ENCODE measurements around the gene CHL1. TPM values are rescaled to one million over a fixed set of nuclear protein-coding genes. Genes with fewer than 3 reads are reported as not detected.

The CHL1 gene
- total RNA-seq, 1 donor = 1.8 TPM

GRCh38 chr3:420584-420983, 224.0 kb downstream of the CHL1 start:
- H3K27me3 ChIP-seq (ENCODE audit: insufficient read depth, low read length) = no peaks in the 10 kb centered on the region
- no peaks in the 10 kb centered on the region for H3K4me1 ChIP-seq (ENCODE audit: insufficient read depth, low read length)
- no peak overlapping the region for H3K4me3 ChIP-seq (ENCODE audit: low read length)
- H3K9me3 ChIP-seq (ENCODE audit: low read depth, low read length) = no peaks in the 10 kb centered on the region

GRCh38 chr3:425079-425478, 228.5 kb downstream of the CHL1 start:
- H3K27me3 ChIP-seq (ENCODE audit: insufficient read depth, low read length) = no peaks in the 10 kb centered on the region
- no peak overlapping the region for H3K4me3 ChIP-seq (ENCODE audit: low read length)
- H3K9me3 ChIP-seq (ENCODE audit: low read depth, low read length) = no peaks in the 10 kb centered on the region
- no peaks in the 10 kb centered on the region for H3K4me1 ChIP-seq (ENCODE audit: insufficient read depth, low read length)

- Histone ChIP-seq H3K9me3 (ENCODE audit: low read depth, low read length) (no peaks in the 10 kb centered on the region), H3K4me3 (ENCODE audit: low read length) (no peak overlapping the region), H3K27me3 (ENCODE audit: insufficient read depth, low read length) (no peaks in the 10 kb centered on the region), H3K4me1 (ENCODE audit: insufficient read depth, low read length) (no peaks in the 10 kb centered on the region)
Measured at GRCh38 chr3:426072-426471, 229.5 kb downstream of the CHL1 start.

GRCh38 chr3:427128-427527, 230.6 kb downstream of the CHL1 start:
- no peaks in the 10 kb centered on the region for H3K9me3 ChIP-seq (ENCODE audit: low read depth, low read length)
- H3K4me3 ChIP-seq (ENCODE audit: low read length) = no peak overlapping the region
- no peaks in the 10 kb centered on the region for H3K27me3 ChIP-seq (ENCODE audit: insufficient read depth, low read length)
- H3K4me1 ChIP-seq (ENCODE audit: insufficient read depth, low read length) = no peaks in the 10 kb centered on the region

- Histone ChIP-seq H3K4me3 (ENCODE audit: low read length) (no peak overlapping the region), H3K9me3 (ENCODE audit: low read depth, low read length) (no peaks in the 10 kb centered on the region), H3K27me3 (ENCODE audit: insufficient read depth, low read length) (no peaks in the 10 kb centered on the region), H3K4me1 (ENCODE audit: insufficient read depth, low read length) (no peaks in the 10 kb centered on the region)
Measured at GRCh38 chr3:430186-430585, 233.6 kb downstream of the CHL1 start.

GRCh38 chr3:435161-435560, 238.6 kb downstream of the CHL1 start:
- Histone ChIP-seq H3K4me1 (ENCODE audit: insufficient read depth, low read length) (no peaks in the 10 kb centered on the region), H3K27me3 (ENCODE audit: insufficient read depth, low read length) (no peaks in the 10 kb centered on the region), H3K9me3 (ENCODE audit: low read depth, low read length) (no peaks in the 10 kb centered on the region), H3K4me3 (ENCODE audit: low read length) (no peak overlapping the region)

- no peak overlapping the region for H3K4me3 ChIP-seq (ENCODE audit: low read length)
- H3K4me1 ChIP-seq (ENCODE audit: insufficient read depth, low read length) = no peaks in the 10 kb centered on the region
- H3K27me3 ChIP-seq (ENCODE audit: insufficient read depth, low read length) = no peaks in the 10 kb centered on the region
- no peaks in the 10 kb centered on the region for H3K9me3 ChIP-seq (ENCODE audit: low read depth, low read length)
Measured at GRCh38 chr3:436053-436452, 239.5 kb downstream of the CHL1 start.

- no peaks in the 10 kb centered on the region for H3K9me3 ChIP-seq (ENCODE audit: low read depth, low read length)
- H3K4me1 ChIP-seq (ENCODE audit: insufficient read depth, low read length) = no peaks in the 10 kb centered on the region
- H3K4me3 ChIP-seq (ENCODE audit: low read length) = no peak overlapping the region
- H3K27me3 ChIP-seq (ENCODE audit: insufficient read depth, low read length) = no peaks in the 10 kb centered on the region
Measured at GRCh38 chr3:440826-441225, 244.3 kb downstream of the CHL1 start.

- Histone ChIP-seq H3K4me1 (ENCODE audit: insufficient read depth, low read length) (no peaks in the 10 kb centered on the region), H3K9me3 (ENCODE audit: low read depth, low read length) (no peaks in the 10 kb centered on the region), H3K4me3 (ENCODE audit: low read length) (no peak overlapping the region), H3K27me3 (ENCODE audit: insufficient read depth, low read length) (no peaks in the 10 kb centered on the region)
Measured at GRCh38 chr3:445960-446359, 249.4 kb downstream of the CHL1 start.

- no peak overlapping the region for H3K4me3 ChIP-seq (ENCODE audit: low read length)
- H3K9me3 ChIP-seq (ENCODE audit: low read depth, low read length) = no peaks in the 10 kb centered on the region
- H3K27me3 ChIP-seq (ENCODE audit: insufficient read depth, low read length) = no peaks in the 10 kb centered on the region
- no peaks in the 10 kb centered on the region for H3K4me1 ChIP-seq (ENCODE audit: insufficient read depth, low read length)
Measured at GRCh38 chr3:447671-448070, 251.1 kb downstream of the CHL1 start.

- Histone ChIP-seq H3K27me3 (ENCODE audit: insufficient read depth, low read length) (no peaks in the 10 kb centered on the region), H3K4me3 (ENCODE audit: low read length) (no peak overlapping the region), H3K9me3 (ENCODE audit: low read depth, low read length) (no peaks in the 10 kb centered on the region)
Measured at GRCh38 chr3:449711-450110, 253.1 kb downstream of the CHL1 start.

GRCh38 chr3:452221-452620, 255.7 kb downstream of the CHL1 start:
- Histone ChIP-seq H3K9me3 (ENCODE audit: low read depth, low read length) (no peaks in the 10 kb centered on the region), H3K4me3 (ENCODE audit: low read length) (no peak overlapping the region), H3K27me3 (ENCODE audit: insufficient read depth, low read length) (no peaks in the 10 kb centered on the region), H3K4me1 (ENCODE audit: insufficient read depth, low read length) (no peaks in the 10 kb centered on the region)

More at GRCh38 chr3:449711-450110, 253.1 kb downstream of the CHL1 start:
- no peaks in the 10 kb centered on the region for H3K4me1 ChIP-seq (ENCODE audit: insufficient read depth, low read length)

- no peaks in the 10 kb centered on the region for H3K9me3 ChIP-seq (ENCODE audit: low read depth, low read length)
- no peaks in the 10 kb centered on the region for H3K27me3 ChIP-seq (ENCODE audit: insufficient read depth, low read length)
- no peaks in the 10 kb centered on the region for H3K4me1 ChIP-seq (ENCODE audit: insufficient read depth, low read length)
- H3K4me3 ChIP-seq (ENCODE audit: low read length) = no peak overlapping the region
Measured at GRCh38 chr3:453106-453505, 256.5 kb downstream of the CHL1 start.

- Histone ChIP-seq H3K4me1 (ENCODE audit: insufficient read depth, low read length) (no peaks in the 10 kb centered on the region), H3K27me3 (ENCODE audit: insufficient read depth, low read length) (no peaks in the 10 kb centered on the region), H3K9me3 (ENCODE audit: low read depth, low read length) (no peaks in the 10 kb centered on the region), H3K4me3 (ENCODE audit: low read length) (no peak overlapping the region)
Measured at GRCh38 chr3:454986-455385, 258.4 kb downstream of the CHL1 start.

- Histone ChIP-seq H3K27me3 (ENCODE audit: insufficient read depth, low read length) (no peaks in the 10 kb centered on the region), H3K4me1 (ENCODE audit: insufficient read depth, low read length) (no peaks in the 10 kb centered on the region), H3K4me3 (ENCODE audit: low read length) (no peak overlapping the region), H3K9me3 (ENCODE audit: low read depth, low read length) (no peaks in the 10 kb centered on the region)
Measured at GRCh38 chr3:458124-458523, 261.6 kb downstream of the CHL1 start.

GRCh38 chr3:458653-459310, 262.2 kb downstream of the CHL1 start:
- no peaks in the 10 kb centered on the region for H3K27me3 ChIP-seq (ENCODE audit: insufficient read depth, low read length)
- H3K4me3 ChIP-seq (ENCODE audit: low read length) = no peak overlapping the region
- H3K9me3 ChIP-seq (ENCODE audit: low read depth, low read length) = no peaks in the 10 kb centered on the region
- no peaks in the 10 kb centered on the region for H3K4me1 ChIP-seq (ENCODE audit: insufficient read depth, low read length)

All from mononuclear cell (primary cell).